NCI-H128 (cell line): ENCODE data around the gene HARS1.
"Not testable (repeated sequence)": the region's sequence is repeated elsewhere in the genome, so short reads cannot be mapped to it uniquely, and the experiment has no call there.

Source experiments
- DNase-seq: peaks from one replicate; lab custom pipeline; 2025; ENCODE audit not compliant: unreplicated experiment; lab: John Stamatoyannopoulos, UW

The HARS1 gene

DNA sequence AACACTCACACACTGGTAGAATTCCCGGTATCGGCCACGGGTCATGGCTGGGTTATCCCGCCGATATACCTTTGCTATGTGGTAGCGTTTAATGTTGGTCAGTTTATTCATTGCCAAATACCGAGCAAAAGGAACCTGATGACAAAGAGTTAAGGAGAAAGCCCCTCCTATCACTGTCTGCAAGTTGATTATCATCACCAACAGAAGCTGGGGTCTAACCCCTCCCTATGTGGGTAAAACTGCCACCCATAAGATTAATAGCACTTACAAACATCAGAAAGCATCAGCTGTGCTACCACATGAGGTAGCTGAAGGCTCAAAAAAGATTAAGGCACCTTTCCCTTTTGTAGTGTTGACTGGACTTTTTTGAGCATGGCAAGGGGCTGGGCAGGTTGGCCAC lies 12.2 kb downstream of the HARS1 start:
- DNase-seq: no peak

DNA sequence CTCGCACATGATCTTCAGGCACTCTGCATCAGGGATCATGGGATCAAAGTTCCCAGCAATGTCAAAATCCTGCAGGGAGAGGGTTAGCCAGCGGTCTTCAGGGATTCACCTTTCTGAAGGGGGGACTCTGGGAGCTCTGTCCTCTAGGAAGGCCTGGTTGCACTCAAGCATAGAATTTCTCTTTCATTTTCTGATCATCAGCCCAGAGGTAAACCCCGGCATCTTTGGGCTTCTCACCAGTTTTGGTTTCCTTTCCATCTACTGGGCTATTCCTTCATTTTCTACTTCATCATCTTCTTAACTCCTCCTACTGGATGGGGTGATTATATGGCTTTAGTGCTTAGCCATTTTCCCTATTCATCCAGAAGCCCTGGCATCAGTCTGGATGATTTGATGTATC lies 13.2 kb downstream of the HARS1 start:
- DNase-seq: no peak

DNA sequence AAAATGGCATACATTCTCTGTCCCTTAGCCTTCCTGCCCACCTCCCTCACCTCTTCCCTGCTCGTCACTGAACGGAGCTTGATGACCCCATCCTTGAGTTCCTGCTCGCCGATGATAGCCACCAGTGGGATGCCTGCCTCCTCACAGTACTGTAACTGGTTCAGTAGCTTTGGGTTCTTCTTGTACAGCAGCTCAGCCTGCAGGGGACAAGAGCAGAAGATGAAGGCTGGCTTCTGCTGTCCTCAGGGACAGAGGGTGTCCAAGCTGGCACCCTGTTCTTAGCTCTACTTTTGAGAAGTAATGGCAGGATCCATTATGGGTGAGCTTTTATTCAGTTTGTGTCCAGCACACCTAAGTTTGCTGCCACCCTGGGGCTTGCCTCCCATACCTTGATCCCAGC lies 16.5 kb downstream of the HARS1 start:
- DNase-seq: no peak

DNA sequence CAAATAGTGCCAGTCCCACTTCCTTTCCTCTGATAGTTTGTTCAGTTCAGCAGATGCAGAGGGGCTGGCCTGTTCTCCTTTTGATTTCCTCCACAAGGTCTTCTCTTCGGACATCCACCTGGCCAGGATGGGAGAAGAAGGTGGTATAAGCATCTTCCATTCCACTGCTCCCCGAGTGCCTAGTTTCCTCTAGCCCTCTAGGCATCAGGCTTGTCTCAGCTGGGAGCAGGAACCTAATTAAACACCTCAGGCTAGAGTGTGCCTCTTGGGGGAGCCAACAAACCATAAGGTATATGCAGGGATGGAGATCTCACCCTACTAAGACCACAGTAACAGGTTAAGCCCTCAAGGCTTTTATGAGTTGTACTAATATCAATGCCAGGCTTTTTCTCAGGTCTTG lies 17.0 kb downstream of the HARS1 start:
- DNase-seq: no peak

DNA sequence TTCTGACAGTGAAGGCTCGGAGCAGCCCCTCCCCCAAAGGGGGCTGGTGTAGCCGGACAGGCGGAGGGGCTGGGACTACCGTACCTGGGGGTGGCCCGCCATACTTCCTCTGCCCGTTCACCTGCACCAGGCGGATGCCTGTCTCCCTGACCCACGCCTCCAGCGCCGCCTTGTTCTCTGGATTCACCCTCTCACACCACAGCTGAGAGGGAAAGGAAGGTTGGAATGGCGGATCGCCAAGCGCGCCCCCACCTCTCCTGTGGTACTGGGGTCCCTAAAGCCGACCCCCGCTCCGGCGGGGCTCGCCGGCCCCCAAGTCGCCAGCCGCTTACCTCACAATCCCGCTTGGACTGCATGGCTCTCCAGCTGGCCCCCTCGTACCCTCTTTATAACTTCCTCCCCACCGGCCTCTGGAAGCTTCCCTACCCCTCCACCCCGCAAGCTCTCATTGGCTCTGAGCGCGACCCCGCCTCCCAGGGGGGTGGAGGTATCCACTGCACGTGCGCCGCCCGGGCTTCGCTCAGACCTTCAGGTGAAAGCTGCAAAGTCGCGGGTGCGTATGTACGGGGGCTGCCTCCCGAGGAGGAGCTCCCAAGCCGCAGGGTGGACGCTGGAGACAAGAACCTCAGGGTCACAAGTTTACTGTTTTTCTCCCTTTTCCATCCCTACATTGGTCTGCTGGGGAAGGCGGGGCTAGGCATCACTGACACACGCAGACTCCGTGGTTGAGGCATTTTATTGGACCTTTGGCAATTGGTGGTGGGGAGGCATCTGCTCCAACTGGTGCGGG lies 17.8 kb downstream of the HARS1 start, which contains the start of gene DND1:
Gene DND1 (minus strand): TSS at position 390 of the 790 bp plus-strand sequence. CDS start 34 bp downstream, at position 356.
- DNase-seq: no peak

DNA sequence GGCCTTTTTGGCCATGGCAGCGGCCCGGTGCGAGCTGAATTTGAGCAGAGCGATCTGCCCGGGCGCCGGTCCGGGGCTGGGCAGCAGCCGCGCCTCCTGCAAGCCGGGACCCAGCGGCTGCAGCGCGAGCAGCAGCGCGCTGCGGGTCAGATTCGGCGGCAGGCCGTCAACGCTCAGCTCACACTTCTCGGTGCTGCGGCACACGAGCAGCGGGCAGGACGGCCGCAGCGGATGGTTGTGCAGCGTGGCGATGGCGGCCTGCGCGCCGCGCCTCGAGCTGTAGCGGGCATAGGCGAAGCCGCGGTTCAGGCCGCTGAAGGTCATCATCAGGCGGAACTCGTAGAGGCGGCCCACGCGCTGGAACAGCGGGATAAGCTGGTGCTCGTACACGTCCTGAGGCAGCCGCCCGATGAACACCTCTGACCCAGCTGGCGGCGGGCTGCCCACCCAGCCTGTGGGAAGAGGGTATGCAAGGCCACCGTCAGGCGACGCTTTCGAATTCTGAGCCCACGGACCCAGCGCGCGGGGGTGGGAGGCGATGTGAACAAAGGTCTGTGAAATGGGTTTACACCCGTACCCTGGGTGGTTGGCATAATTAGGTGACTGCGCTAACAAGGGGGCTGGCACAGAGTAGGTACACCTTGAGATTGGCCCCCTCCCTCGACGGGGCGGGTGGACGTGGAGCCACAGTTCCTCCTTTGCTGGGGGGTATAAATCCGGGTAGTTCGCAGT lies 18.5 kb downstream of the HARS1 start:
- DNase-seq: no peak

DNA sequence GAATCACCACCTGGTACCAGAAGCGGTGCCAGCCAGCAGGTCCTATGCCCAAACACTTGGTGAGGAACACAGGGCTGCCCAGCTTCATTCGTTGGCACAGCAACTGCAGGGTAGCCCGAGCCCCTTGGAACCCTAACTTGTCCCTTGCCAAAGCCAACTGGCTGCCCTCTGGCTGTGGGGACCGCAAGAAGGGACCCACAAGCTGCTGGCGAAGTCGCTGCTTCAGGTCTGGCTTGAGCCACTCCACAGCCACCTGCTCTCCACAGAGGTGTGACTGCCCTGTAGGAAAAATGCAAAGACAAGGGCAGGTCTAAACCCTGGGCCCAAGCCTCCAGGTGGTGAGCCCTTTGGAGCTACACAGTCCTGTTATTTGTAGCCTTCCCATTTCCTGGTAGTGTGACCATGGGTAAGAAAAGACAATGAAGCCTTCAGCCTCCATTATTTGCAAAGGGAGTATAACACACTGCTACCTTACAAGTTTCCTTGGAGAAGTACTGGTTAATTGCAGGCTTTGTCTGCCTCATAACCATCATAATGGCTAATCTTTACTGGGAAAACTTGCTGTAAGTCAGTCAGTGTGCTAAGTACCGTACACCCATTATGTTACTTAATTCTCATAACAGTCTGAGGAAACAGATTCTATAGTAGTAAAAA lies 19.6 kb downstream of the HARS1 start:
- DNase-seq: no peak

DNA sequence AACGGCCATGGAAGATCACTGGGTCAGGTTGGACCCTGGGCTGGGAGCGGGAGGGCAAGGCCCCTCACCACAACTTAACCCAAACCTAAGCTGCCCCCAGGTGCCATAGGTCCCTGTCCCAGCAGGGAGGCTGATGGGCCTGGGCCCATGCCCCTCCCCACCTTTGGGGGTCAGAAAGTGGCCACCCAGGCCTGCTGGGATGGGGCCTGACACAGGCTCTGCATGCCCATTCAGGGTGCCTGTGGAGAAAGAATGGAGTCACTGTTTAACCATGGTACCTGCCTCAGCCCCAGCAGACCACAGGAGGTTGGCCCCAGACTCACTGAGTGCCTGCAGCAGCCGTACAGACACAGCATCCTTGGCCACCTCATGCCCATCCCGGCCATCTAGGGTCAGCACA lies 20.1 kb downstream of the HARS1 start:
- not testable (repeated sequence) for DNase-seq

DNA sequence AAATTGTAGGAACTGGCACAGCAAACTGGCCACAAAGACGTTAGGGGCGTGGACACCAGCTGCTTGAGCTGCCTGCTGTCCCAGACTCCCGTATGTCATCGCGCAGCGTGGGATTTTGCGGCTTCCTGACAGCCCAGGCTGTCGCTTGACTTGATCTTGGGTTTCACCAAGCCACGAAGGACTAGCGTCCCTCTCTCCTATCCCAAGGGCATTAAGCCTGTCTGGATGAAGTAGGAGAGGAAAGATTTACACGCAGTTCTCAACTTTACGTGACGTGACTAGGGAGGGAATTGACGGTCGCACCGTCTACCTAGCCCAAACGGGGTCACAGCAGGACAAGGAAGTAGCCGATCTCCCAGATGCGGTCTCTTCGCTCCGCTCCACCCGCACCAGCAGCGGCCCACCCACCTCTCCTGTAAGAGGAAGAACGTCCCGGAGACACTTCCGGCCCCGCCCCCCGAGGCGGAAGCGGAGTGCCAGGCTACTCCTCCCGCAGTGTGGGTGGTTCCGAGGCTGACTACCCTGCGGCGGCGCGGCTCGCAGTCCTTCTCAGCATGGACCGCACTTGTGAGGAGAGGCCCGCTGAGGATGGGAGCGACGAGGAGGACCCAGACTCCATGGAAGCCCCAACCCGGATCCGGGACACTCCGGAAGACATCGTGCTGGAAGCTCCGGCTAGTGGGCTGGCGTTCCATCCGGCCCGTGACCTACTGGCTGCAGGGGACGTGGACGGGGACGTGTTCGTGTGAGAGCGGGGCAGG lies 26.6 kb downstream of the HARS1 start, which contains the start of gene WDR55:
Gene WDR55 (plus strand): TSS at position 546 of the 761 bp plus-strand sequence. CDS start 9 bp downstream, at position 555.
- peak; percentile 67 for DNase-seq

DNA sequence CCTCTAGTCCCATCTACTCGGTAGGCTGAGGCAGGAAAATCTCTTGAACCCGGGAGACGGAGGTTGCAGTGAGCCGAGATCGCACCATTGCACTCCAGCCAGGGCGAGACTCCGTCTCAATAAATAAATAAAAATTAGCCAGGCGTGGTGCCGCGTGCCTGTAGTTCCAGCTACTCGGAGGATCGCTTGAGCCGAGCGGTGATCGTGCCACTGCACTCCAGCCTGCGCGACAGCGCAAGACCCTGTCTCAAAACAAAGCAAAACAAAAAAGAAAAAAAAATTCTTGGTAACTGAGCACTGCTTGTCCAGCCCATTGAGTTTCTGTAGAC lies 27.2 kb downstream of the HARS1 start:
- no peak for DNase-seq

DNA sequence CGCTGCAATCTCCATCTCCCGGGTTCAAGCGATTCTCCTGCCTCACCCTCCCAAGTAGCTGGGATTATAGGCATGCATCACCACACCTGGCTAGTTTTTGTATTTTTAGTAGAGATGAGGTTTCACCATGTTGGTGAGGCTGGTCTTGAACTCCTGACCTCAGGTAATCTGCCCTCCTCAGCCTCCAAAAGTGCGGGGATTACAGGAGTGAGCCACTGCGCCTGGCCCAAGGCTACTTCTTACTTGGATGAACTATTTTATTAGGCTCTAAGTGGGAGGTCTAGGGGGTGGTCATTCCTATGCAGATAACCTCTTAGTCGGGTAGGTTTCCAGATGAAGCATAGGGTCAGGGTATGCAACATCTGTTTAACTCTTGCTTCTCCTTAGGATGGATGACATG lies 30.8 kb downstream of the HARS1 start:
- not testable (repeated sequence) for DNase-seq

DNA sequence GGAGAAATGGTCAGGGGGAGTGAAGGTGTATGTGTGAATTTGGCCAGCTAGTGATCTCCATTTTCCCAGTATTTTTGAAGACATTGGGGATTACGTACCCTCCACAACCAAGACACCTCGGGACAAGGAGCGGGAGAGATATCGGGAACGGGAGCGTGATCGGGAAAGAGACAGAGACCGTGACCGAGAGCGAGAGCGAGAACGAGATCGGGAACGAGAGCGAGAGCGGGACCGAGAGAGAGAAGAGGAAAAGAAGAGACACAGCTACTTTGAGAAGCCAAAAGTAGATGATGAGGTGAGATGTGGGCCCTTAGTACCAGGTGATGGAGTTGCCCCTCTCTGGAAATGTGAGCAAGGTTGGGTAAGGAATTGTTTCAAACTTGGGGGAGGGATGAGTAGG lies 32.3 kb downstream of the HARS1 start:
- no peak for DNase-seq

DNA sequence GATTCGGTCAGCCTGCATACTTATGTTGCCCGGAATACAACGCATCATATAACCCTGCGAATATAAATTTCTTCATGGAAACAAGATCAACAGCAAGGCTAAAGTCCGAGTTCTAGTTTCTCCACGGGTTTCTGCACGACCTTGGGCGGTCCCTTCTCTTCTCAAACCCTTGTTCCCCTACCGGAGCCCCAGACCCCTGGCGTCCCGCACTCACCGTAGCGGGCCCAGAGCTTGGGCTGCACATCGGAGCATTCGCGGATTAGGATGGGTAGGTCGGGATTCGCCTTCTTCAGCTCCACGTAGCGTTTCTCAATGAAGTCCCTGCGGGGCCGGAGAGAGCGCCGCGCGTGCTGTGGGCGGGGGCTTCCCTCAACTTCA lies 44.1 kb downstream of the HARS1 start:
- no peak for DNase-seq

DNA sequence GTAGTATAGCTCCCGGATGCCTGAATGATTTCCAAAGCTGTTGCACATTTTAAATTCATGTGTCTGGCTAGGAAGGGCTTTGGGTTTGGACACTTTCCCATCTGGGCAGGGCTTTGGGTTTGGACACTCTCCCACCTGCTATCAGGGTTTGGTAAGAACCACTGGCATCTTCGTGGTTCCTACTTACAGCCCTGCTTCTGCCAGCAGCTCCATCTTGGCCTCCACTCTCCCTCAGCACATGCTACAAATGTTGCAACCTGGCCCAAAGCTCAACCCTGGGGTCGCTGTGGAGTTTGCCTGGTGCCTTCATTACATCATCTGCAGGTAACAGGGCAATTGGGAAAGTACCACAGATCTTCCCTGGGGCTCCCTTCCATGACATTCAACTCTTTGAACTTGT lies 48.5 kb downstream of the HARS1 start:
- DNase-seq: no peak

DNA sequence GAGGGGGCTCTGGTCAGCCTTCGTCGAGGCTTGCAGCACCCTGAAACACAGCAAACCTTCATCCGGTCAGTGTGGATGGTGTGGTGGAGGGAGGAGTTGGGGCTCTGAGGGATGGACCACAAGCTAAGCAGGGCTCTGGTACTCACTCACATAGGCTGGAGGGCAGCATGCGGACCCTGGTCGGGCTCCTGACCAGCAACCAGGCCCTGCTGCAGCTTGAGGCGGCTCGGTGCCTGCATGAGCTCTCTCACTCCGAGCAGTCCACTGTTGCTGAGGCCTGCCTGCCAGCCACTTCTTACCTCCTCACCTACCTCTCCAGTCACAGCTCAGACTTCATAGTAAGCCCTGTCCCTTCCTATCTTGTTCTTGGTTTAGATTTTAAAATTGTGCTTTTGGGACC lies 49.5 kb downstream of the HARS1 start:
- no peak for DNase-seq

DNA sequence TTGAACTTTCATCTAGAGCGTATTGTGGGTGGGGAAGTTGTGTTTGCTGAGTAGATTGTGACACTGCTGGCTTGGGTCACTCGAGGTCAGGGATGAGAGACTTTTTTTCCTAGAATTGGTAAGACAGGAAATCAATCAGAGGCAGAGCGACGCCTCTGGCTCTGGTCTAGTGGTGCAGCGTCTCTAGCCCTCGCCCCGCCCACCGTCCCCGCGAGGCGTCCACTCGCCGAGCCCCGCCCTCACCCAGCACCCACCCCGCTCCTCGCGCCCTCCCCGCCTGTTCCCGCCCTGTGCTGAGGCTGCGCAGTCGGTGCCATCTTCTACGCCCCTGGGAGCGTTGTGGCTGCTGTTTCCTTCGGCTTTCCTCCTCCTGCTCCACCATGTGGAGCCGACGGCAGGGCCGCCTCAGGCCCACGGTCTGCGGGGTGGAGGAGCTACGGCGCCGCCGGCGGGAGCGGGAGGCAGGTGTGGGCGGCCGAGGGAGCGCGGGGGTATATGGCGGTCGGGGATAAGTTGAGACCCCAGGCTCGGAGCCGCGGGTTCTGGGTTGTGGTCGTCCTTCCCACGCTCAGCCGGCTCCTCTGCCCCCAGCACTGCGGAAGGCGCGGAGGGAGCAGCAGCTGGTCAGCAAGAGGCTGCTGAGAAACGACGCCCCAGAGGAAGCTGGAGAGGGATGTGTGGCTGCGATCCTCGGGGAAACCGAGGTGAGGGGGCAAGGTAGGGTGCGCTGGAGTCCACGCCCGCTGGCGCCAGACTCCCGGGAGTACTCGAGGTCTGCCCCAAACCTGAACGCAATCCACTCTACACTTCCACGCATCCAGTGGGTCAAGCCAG lies 51.8 kb downstream of the HARS1 start, which contains the start of gene TMCO6:
Gene TMCO6 (plus strand): TSS at position 304 of the 834 bp plus-strand sequence. CDS start 77 bp downstream, at position 381.
- DNase-seq: peak; percentile 73

DNA sequence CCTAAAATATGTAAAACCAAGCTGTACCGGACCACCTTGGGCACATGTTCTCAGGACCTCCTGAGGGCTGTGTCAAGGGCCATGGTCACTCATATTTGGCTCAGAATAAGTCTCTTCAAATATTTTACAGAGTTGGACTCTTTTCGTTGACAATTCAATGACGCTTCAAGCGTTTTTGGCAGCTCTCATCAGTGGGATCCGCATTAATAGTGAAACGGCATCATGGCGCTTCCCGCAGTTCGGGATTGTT lies 52.3 kb downstream of the HARS1 start:
- DNase-seq: not testable (repeated sequence)

DNA sequence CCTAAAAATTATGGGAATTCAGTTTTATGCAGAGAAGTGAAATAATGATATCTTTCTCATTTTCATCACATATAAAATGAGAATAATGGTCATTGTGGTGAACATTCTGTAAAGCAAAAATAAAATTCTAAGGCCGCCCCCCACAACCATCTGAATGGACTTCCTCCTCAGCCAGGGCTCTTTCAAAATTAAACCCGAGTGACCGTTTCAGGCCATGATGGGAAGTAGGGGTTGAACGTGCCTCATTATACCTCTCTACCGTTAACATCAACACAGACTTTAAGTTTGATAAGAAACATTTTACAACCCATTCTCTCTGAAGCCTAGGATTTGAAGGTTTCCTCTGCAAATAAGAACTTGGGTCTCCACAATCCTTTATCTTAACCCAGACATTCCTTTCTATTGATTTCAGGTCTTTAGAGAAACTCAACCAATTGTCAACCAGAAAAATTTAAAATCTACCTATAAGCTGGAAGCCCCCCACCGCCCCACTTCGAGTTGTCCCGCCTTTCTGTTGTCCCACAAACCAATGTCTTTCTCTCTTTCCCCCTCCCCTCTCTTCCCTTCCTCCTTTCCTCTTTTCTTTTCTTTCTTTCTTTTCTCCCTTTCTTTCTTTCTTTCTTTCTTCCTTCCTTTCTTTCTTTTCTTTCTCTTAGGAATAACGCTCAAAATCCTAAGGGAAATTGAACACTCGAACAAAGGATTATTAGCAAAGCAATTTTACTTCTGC lies 53.6 kb downstream of the HARS1 start:
- DNase-seq: no peak

DNA sequence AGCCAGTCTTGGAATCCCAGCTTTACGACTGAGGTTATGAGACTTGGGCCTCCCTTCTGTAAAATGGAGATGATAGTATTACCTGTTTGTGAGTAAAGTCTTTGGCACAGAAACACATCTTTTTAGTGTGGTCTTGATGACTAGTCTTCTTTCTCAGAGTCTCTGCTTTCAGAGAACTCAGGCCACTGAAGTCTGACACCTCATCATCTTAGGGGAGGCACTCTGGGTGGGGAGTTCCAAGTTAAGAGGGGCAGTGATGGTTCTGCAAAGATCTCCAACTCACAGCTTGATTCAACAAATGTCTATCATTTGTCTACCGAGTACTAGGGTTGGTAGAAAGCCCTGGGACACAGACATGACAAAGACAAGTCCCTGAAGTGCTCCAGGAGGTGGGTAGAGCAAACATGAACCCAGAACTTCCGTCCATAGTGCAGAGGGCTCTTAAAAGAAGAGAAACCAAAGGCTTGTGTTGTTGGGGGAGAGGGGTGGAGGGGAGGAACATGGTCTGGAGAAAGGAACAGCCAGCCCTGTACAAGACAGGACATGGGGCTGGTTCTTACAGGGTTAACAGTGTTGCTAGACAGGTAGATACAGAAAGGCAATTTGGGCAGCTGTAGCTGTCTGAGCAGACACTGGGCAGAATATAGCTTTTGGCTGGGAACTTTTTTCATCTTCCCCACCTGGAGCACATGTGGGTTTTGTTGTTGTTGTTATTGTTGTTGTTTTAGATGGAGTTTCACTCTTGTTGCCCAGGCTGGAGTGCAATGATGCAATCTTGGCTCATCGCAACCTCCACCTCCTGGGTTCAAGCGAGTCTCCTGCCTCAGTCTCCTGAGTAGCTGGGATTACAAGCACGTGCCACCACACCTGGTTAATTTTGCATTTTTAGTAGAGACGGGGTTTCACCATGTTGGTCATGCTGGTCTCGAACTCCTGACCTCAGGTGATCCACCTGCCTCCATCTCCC lies 55.6 kb downstream of the HARS1 start:
- DNase-seq: no peak
